HepG2 (cell line): Measurements from ENCODE around the gene CUL1. TPM values are rescaled to one million over a fixed set of nuclear protein-coding genes. Genes with fewer than 3 reads are reported as not detected.

Source experiments
- BHLHE40 ChIP-seq: IDR thresholded peaks from 2 replicates; pipeline ENCODE4 v1.6.1; 2011; ENCODE audit warnings: low read length, improper control_type of control experiment
- CBFB ChIP-seq: sonication (generic); formaldehyde crosslinking; IDR thresholded peaks from 2 replicates; pipeline ENCODE4 v1.4.0; 2020; ENCODE audit warnings: missing genetic modification reagents
- FOXO1 ChIP-seq: sonication (generic); formaldehyde crosslinking; IDR thresholded peaks from 2 replicates; pipeline ENCODE4 v1.4.0; 2020; ENCODE audit warnings: missing genetic modification reagents
- JUN ChIP-seq: sonication (generic); formaldehyde crosslinking; IDR thresholded peaks from 2 replicates; pipeline ENCODE4 v1.4.0; 2020; ENCODE audit warnings: mild to moderate bottlenecking, missing genetic modification reagents
- MYPOP ChIP-seq: sonication (generic); formaldehyde crosslinking; IDR thresholded peaks from 2 replicates; pipeline ENCODE4 v1.8.1; 2023; ENCODE audit warnings: mild to moderate bottlenecking, moderate library complexity, missing genetic modification reagents
- NCOA1 ChIP-seq: sonication (generic); formaldehyde crosslinking; IDR thresholded peaks from 2 replicates; pipeline ENCODE4 v1.9.0; 2021; ENCODE audit warnings: missing genetic modification reagents
- NFATC3 ChIP-seq: sonication (generic); formaldehyde crosslinking; IDR thresholded peaks from 2 replicates; pipeline ENCODE4 v1.5.1; 2020; ENCODE audit warnings: mild to moderate bottlenecking, missing genetic modification reagents
- NR2F6 ChIP-seq, 2 experiments: IDR thresholded peaks; 2 replicates each; pipeline ENCODE4 v1.6.1; 2016; ENCODE audit warnings: antibody characterized with exemption in 1 of 2, mild to moderate bottlenecking in 1 of 2
- SAP130 ChIP-seq: IDR thresholded peaks from 2 replicates; pipeline ENCODE4 v1.6.1; 2016; ENCODE audit warnings: low read depth
- SRSF9 ChIP-seq: fragments of 200-400 bp; formaldehyde crosslinking; IDR thresholded peaks from 2 replicates; pipeline ENCODE4 v1.6.1; 2018; ENCODE audit warnings: borderline replicate concordance, mild to moderate bottlenecking, low read depth, low read length; ENCODE audit not compliant: insufficient read depth, poor library complexity, severe bottlenecking
- TRIM22 ChIP-seq: fragments of 450-650 bp; IDR thresholded peaks from 2 replicates; pipeline ENCODE4 v1.6.1; 2017
- YEATS4 ChIP-seq: sonication (generic); formaldehyde crosslinking; IDR thresholded peaks from 2 replicates; pipeline ENCODE4 v1.4.0; 2020; ENCODE audit warnings: missing genetic modification reagents, borderline replicate concordance
- ZBTB14 ChIP-seq: sonication (generic); formaldehyde crosslinking; IDR thresholded peaks from 2 replicates; pipeline ENCODE4 v1.4.0; 2020; ENCODE audit warnings: missing genetic modification reagents
- ZKSCAN8 ChIP-seq: IDR thresholded peaks from 2 replicates; pipeline ENCODE4 v1.6.1; 2016; ENCODE audit warnings: borderline replicate concordance, missing genetic modification reagents, missing compliant biosample characterization
- ZNF354B ChIP-seq: sonication (generic); formaldehyde crosslinking; IDR thresholded peaks from 2 replicates; pipeline ENCODE4 v1.8.0; 2022; ENCODE audit warnings: mild to moderate bottlenecking, missing genetic modification reagents
- ZNF543 ChIP-seq: sonication (generic); formaldehyde crosslinking; IDR thresholded peaks from 2 replicates; pipeline ENCODE4 v1.4.0; 2020; ENCODE audit warnings: mild to moderate bottlenecking, missing genetic modification reagents
- ZNF709 ChIP-seq: sonication (generic); formaldehyde crosslinking; IDR thresholded peaks from 2 replicates; pipeline ENCODE4 v1.5.0; 2020; ENCODE audit warnings: mild to moderate bottlenecking, missing genetic modification reagents
- ZNF841 ChIP-seq: sonication (generic); formaldehyde crosslinking; IDR thresholded peaks from 2 replicates; pipeline ENCODE4 v1.8.1; 2023; ENCODE audit warnings: missing genetic modification reagents, borderline replicate concordance
- polyA plus RNA-seq, 8 experiments: library from polyadenylated mRNA; depleted of rRNA in 3 of 8; stranded (reverse) in 7 of 8; unstranded in 1 of 8; fragments of >200 nt; fragmentation: Illumina TruSeq in 4 of 8; extraction: Trizol in 4 of 8; gene quantifications; 2 replicates each; pipeline versions ENCODE4 v1.2.1 to v1.2.3, GENCODE V29; 2011 to 2016; ENCODE audit warnings: low read depth in 4 of 8, missing spikeins in 1 of 8, mixed read lengths in 1 of 8; ENCODE audit not compliant: insufficient read depth in 1 of 8
- total RNA-seq, 5 experiments: library from RNA; depleted of rRNA; stranded (reverse); fragments of >200 nt; fragmentation: Illumina TruSeq; extraction: Trizol; gene quantifications; 2 replicates each; pipeline ENCODE4 v1.2.3, GENCODE V29; 2016; ENCODE audit warnings: low read depth in 1 of 5
- TF ChIP-seq, protein P1 (sequence below): sonication (generic); formaldehyde crosslinking; IDR thresholded peaks from 2 replicates; pipeline ENCODE4 v1.8.1; 2022; ENCODE audit warnings: mild to moderate bottlenecking, missing genetic modification reagents
- TF ChIP-seq, protein P2 (sequence below): sonication (generic); formaldehyde crosslinking; IDR thresholded peaks from 2 replicates; pipeline ENCODE4 v1.9.0; 2022; ENCODE audit warnings: low read depth, missing genetic modification reagents
- TF ChIP-seq, protein P3 (sequence below): sonication (generic); formaldehyde crosslinking; IDR thresholded peaks from 2 replicates; pipeline ENCODE4 v1.5.1; 2020; ENCODE audit warnings: mild to moderate bottlenecking, moderate library complexity, missing genetic modification reagents

Gene CUL1
- total and polyA plus RNA-seq, 2 of the 13 experiments (the other 11 are each of a cell fraction or from before 2014, with no cell fraction given) = 30.1 to 45.9 TPM

DNA sequence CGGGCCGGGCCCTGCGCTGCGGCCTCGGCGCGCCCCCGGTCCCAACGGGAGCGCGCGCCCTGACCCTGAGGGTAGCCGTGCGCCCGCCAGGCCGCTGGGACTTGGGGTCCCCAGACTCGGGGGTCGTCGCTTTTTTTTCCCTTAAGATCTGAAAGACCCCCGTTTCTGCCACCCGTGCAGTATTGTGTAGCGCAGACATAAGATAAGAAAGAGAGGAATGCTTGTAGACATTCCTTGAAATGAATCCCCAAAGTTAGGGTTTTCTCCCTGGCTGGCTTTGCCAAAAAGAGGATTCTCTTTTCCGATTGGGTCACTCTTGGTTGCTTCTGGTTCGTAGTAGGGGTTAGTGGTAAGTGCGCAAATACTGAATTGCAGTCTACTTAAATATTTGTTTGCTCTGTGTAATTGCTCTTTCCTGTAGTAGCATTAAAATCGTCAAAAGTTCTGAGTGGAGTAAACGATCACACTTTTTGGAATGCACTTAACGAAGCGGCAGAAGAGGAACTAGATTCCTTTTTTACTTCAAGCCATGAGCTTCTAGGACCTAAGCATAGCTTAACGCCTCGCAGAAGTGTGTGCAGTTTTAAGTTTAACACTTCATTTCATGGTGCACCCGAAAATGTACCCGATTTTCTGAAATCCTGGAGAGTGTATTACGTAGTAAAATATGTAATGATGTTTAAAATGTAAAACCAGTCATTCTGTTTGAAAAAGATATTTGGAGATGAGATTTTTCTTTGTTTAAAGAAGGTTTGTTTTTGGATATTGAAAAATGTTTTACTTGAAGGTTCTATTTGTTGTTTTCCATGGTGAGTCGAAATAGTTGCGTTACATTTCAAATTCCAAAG, 1.3 kb downstream of the CUL1 start (continued):
- TF ChIP-seq JUN (CRISPR knock-in tag) (no peak), ZNF543 (CRISPR knock-in tag) (no peak), NCOA1 (no peak), TRIM22 (no peak), FOXO1 (CRISPR knock-in tag) (no peak), SRSF9 (no peak), ZNF841 (0 out of 2 replicates have a peak, but pooled peaks have one; percentile 0), ZNF709 (CRISPR knock-in tag) (no peak; the same call in 1 of the 2 replicates), CBFB (CRISPR knock-in tag) (no peak), MYPOP (CRISPR knock-in tag) (no peak; the same call in 1 of the 2 replicates), NFATC3 (CRISPR knock-in tag) (no peak), NR2F6 (IDR thresholded peaks at IDR 0.05) (0 out of 2 replicates have a peak, but pooled peaks have one; percentile 14), NR2F6 (CRISPR knock-in tag; IDR thresholded peaks at IDR 0.05) (0 out of 2 replicates have a peak, but pooled peaks have one; percentile 2), SAP130 (CRISPR knock-in tag) (0 out of 2 replicates have a peak, but pooled peaks have one; percentile 11), ZKSCAN8 (CRISPR knock-in tag) (no peak), ZBTB14 (CRISPR knock-in tag) (peak; percentile 95), ZNF354B (CRISPR knock-in tag) (no peak), YEATS4 (CRISPR knock-in tag) (no peak), BHLHE40 (no peak)
- TF ChIP-seq, protein P1, sequence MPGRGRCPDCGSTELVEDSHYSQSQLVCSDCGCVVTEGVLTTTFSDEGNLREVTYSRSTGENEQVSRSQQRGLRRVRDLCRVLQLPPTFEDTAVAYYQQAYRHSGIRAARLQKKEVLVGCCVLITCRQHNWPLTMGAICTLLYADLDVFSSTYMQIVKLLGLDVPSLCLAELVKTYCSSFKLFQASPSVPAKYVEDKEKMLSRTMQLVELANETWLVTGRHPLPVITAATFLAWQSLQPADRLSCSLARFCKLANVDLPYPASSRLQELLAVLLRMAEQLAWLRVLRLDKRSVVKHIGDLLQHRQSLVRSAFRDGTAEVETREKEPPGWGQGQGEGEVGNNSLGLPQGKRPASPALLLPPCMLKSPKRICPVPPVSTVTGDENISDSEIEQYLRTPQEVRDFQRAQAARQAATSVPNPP (CRISPR knock-in tag) = peak; percentile 80; the same call in 1 of the 2 replicates
- TF ChIP-seq, protein P2, sequence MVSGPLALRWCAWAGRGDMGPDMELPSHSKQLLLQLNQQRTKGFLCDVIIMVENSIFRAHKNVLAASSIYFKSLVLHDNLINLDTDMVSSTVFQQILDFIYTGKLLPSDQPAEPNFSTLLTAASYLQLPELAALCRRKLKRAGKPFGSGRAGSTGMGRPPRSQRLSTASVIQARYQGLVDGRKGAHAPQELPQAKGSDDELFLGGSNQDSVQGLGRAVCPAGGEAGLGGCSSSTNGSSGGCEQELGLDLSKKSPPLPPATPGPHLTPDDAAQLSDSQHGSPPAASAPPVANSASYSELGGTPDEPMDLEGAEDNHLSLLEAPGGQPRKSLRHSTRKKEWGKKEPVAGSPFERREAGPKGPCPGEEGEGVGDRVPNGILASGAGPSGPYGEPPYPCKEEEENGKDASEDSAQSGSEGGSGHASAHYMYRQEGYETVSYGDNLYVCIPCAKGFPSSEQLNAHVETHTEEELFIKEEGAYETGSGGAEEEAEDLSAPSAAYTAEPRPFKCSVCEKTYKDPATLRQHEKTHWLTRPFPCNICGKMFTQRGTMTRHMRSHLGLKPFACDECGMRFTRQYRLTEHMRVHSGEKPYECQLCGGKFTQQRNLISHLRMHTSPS (CRISPR knock-in tag) = no peak
- TF ChIP-seq, protein P3, sequence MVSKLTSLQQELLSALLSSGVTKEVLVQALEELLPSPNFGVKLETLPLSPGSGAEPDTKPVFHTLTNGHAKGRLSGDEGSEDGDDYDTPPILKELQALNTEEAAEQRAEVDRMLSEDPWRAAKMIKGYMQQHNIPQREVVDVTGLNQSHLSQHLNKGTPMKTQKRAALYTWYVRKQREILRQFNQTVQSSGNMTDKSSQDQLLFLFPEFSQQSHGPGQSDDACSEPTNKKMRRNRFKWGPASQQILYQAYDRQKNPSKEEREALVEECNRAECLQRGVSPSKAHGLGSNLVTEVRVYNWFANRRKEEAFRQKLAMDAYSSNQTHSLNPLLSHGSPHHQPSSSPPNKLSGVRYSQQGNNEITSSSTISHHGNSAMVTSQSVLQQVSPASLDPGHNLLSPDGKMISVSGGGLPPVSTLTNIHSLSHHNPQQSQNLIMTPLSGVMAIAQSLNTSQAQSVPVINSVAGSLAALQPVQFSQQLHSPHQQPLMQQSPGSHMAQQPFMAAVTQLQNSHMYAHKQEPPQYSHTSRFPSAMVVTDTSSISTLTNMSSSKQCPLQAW (CRISPR knock-in tag) = no peak
- TF ChIP-seq, all 625 proteins: peak for 21
